Right ventricle myocardium superior (tissue), 1 donor: ENCODE data around the gene PDZRN3. TPM values are rescaled to one million over a fixed set of nuclear protein-coding genes. Genes with fewer than 3 reads are reported as not detected.

Experiments
- ATAC-seq: fragments of 200-7000 bp; cut with Tn5 transposase; one replicate; pipeline ENCODE4 v1.9.1; 2020; ENCODE audit warnings: mild to moderate bottlenecking; ENCODE audit not compliant: poor library complexity
- DNase-seq: peaks from one replicate; pipeline ENCODE4 v3.0.0-alpha.2; 2020
- intact Hi-C: fragments of 100-400 bp; cut with DNase I; formaldehyde crosslinking; loops from one replicate; pipeline ENCODE4 v1.11.2; 2022
- total RNA-seq: library from RNA; stranded (reverse); fragmentation: NEBNext Ultra II Directional; extraction: Animal tissue kit (Norgen Biotek cat#: 25700); gene quantifications from one replicate; pipeline ENCODE4 v1.2.1, GENCODE V29; 2021
- donor health status: DM: no; HTN: yes; CAD: no; lungs with severe emphysema.

PDZRN3 gene
- total RNA-seq, 1 donor from 2014 or later: 130 TPM

DNA sequence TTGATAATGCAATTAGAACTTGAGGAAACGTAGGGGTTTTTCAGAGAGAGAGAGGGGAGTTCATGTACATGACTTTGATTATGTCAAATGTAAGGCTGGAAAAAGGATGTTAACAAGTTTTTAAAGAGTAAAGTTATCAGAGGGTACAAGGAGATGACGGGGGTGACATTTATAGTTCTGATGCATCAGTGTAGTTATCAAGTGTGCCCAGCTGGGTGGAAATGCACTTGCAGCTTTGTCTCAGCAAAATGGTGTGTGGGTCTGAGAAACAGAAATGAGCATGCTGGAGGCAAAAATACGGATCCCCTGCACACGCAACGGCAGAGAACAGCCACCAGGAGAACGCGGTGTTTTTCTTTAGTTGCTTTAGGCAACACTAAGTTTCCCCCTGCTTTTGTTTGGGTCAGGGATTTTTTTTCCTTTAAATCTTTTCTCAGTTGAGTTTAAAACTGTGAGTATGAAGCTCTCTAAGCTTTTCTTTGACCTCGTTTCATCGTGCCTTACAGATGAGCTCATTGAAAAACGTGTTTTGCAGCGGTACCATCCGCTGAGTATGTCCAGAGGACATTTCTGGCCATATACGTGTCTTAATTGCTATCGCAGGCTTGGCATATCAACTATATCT is 205.4 kb downstream of the PDZRN3 start:
- peak; percentile 45 for ATAC-seq

DNA sequence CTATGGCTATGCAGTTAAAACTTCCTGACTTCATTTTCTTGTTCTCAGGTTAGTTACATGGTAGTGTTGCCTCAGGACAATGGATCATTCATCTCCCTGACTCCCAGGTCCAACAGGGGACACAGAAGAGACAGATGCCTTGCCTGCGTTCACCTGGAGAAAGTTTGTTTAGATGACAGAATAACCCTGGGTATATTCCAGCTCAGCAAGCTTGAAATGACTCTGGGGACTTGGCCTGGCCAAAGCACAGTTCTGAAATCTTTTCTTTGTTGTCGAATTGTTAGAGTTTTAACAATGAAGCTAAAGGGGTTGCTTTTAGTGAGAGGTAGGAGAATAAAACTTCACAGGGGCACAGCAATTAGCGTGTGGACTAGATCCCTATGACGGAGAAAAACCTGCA is 206.1 kb downstream of the PDZRN3 start:
- ATAC-seq (no peak), DNase-seq (no peak)
- intact Hi-C loops: no loop called here

More for the DNA sequence above, 205.4 kb downstream of the PDZRN3 start:
- intact Hi-C loops: no loop called here
- no peak for DNase-seq

DNA sequence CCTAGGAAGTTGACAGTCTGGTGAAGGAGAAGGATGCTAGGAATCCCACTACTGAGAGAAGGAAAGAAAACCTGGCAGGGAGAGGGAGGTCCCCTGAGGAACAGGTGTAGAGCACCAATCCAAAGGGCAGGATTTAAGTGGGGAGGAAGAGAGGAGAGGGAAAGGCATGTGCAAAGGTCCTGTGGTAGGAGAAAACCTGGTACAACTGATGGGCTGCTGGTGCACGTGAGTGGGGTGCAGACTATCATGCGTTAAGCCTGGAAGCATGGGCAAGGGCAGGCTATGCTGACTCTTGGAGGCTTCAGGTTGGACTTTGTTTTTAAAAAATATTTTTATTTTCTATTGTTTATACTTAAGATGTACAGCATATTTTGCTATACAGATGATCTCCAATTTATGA is 209.6 kb downstream of the PDZRN3 start:
- DNase-seq (no peak), ATAC-seq (no peak)
- intact Hi-C loops: no loop called here

DNA sequence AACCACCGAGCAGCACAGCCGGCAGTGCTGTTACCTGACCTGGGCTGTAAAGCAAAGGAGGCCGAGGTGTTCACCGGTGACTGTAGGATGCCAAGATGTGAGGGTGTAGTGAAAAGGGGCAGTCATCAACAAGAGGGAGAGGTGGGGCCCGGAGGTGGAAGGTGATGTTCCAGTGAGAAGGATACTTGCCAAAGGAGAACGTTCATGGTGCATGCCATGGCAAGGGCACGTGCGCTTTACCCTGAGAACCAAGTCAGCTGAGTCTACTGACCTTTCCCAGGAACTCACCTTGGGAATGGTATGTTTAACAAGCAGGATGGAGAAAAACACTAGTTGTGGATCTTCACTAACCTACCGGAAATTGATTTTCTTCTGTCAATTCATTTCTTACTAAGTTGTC is 211.1 kb downstream of the PDZRN3 start:
- intact Hi-C loops: no loop called here
- ATAC-seq (peak; percentile 42), DNase-seq (no peak)

DNA sequence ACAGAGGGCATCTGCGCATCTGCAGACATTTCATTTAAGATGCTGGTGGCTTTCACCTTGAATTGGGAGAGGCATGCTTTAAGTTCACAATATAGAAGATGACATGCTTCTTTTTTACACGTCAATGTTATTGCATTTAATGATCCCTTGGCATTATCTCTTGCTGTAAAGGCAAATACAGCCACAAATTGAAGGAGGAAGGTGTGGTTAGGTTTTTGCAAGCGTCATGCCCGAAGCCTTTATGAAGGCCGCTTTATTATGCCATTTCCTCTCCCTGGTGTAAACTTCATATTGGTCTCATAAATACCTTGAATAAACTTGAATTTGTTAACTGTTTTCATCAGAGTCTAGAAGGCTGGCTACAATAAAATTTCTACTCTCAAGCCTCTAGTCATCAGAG is 212.7 kb downstream of the PDZRN3 start:
- intact Hi-C loops: no loop called here
- no peak for ATAC-seq

DNA sequence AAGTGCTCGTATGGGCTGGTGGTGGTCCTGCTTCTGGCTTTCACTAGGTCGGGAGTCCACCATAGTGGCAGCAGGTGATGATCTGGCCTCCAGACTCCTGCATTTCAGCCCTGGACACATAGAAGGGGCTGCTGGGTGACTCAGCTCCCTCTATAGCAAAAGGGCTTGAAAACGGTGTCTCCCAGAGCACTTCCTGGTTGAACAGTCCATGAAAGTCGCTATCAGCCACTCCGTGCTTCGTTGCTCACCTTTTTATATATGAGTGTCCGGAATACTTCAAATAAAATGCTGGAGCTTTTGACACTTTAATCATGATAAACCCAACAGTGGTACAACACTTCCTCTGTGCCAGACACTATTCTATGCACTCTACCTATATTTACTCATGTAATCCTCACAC is 213.2 kb downstream of the PDZRN3 start:
- ATAC-seq: no peak
- intact Hi-C loops: no loop called here
- no peak for DNase-seq

More for the DNA sequence above, 212.7 kb downstream of the PDZRN3 start:
- no peak for DNase-seq

DNA sequence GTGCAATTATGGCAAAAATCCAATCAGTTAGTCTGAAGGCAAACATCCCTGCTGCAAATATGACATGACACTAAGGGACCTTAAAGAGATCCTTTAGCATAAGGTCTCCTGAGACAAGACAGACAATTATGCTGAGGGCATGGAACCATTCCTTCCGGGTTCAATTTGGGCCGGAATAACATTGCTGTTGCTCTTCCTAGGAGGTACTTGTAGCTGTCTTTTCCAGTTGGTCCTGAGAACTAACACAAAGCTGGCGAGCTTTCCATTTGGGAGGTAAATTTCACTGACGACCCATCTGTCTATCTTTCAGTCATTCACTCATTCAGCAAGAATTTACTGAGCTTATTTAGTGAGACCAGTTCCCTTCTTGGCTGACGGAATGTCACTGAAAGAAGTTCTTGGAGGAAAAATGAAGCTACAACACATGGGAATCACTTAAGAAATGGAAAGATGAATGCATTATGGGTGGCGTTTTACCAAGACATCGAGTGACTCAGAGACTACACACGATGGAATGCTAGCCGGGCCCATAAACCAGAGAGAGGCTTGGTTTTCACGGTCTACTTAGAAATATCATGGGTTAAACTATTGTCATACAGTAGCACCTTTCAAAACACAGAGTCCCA is 215.5 kb downstream of the PDZRN3 start:
- intact Hi-C loops: no loop called here
- ATAC-seq: no peak
- DNase-seq: no peak

DNA sequence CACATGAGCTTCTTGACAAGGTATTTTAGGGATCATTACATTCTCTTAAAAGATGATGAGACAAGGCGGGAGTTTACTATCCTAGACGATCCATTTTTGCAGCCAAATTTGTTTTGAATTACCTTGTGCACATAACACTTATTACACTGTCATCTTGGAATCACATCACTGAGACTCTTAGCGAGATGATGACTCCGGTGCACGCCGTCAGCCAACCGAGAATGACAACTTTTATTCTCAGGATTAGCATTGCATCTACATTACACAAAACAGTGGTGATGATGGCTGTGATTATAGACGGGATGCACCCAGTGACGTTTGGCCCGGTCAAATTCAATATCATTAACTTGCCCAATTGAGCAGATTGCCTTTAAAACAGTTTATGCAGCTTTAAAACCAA is 216.1 kb downstream of the PDZRN3 start:
- DNase-seq (no peak), ATAC-seq (no peak)
- intact Hi-C loops: no loop called here

DNA sequence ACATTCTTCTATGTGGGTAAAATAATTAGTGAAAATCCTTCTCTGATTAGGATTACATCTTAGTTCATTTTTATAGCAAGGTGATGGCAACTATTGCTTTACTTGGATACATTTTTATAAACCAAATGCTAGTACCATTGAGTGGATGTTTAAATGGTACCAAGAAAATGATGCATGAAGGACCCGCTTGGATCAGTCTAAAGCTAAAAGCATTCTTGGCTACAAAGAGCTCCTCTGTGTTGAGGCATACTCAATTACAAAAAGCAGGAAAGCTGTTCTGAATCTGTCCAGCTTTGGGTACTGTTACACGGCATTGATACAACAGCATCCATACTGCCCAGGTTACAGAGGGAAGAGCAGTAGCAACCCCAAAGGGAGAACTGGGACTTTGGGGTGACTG is 217.2 kb downstream of the PDZRN3 start:
- DNase-seq (no peak), ATAC-seq (no peak)
- intact Hi-C loops: no loop called here

DNA sequence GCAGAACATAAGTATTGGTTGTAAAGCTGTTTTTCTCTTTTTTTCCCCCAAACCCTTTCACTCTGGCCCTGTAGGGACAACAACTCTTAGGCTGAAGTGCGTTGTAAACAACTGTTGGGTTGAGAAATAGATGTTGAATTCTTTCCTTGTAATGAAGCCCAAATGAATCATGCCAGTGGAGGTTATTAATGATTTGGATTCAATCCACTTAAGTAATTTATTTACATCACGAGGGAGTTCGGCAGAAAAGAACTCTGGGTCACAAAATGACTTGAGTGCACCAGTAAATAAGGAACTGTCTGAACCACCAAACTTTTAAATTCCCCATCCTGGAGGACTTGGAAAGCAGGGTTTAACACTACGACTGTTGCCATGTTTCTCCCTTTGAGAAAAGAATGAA is 218.9 kb downstream of the PDZRN3 start:
- intact Hi-C loops: no loop called here
- DNase-seq (no peak), ATAC-seq (no peak)

DNA sequence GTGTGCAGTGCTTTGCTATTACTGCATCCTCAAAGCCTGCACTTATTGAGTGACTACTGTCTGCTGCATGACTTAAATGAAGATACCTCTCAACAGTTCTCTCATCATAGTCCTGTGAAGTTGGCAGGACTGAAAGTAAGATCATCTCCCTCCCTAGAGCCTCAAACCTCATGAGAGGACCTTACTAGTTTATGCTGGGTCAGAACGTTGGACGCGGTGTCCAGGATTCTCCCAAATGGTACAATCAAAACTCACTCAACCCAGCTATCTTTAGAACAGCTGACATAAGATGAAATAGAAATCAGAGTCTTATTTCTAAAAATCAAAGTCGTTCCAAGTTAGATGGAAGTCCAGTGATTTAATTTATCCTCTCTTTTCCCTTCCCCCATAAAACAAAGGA is 219.7 kb downstream of the PDZRN3 start:
- intact Hi-C loops: no loop called here
- DNase-seq: no peak
- no peak for ATAC-seq

DNA sequence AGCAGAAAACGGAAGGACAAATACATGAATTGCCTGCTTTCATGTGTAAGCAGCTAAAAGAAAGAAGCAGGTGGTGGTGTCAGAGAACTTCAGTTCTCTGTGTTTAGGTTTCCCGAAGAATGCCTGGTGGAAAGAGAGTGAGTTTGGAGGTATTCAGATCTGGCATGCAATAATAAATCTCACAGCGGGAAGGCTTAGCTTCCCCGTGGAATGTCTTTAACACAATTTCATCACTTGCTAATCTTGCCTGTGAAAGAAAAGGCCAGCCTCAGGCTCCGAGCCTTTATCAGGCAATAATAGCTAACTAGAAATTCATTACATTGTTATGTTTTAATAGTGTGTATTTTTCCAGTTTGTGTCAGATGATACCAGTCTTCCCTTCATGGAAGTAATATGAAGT is 220.3 kb downstream of the PDZRN3 start:
- no peak for ATAC-seq
- no peak for DNase-seq
- intact Hi-C loops: no loop called here

DNA sequence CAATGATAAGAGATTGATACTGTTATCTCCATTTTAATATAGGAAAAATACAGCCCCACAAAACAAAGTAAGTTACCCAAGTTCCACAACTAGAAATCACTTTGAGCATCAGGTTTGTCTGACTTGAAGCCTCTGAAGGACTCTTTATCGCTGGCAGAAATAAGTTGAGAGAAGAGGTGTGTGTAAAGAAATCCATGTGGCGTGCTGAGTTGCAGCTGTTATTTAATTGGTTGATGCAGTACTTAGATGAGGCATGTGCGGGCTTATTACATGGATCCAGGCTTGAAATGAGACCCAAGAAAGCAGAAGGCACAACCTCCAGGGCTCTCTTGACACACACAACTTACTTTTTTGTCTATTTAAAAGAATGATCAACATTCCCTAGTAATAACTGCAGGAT is 221.3 kb downstream of the PDZRN3 start:
- intact Hi-C loops: no loop called here
- ATAC-seq (no peak), DNase-seq (no peak)

DNA sequence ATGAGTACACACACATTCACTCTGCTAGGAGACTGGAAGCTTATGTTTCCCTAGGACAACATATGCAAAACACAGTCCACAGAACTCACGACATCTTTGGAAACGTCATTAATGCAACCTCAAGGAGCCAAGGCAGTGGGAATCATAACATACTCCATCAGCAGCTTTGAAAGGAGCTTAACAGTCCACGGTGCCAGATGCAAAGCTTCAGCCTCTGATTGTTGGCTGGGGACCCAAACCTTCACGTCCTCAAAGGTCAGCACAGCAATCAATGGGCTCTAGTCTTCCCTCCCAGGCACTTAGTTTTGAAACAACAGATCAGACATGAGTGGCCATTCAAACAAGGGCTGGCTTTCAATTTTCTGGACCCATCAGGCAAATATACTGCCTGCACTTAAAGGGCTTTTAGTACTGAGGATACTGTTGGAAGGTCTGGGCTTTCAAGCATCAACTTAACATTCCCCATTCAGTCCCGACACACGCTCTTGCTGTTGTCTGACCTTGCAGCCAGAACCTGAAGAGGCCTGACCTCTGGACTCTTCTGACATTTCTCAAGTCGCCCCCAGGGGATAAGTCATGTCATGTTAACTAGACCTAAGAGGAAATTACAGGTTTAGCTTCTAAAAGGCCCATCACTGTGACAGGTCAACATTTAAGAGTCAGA is 223.0 kb downstream of the PDZRN3 start:
- DNase-seq (peak; percentile 56), ATAC-seq (peak; percentile 77)
- intact Hi-C loops: no loop called here

DNA sequence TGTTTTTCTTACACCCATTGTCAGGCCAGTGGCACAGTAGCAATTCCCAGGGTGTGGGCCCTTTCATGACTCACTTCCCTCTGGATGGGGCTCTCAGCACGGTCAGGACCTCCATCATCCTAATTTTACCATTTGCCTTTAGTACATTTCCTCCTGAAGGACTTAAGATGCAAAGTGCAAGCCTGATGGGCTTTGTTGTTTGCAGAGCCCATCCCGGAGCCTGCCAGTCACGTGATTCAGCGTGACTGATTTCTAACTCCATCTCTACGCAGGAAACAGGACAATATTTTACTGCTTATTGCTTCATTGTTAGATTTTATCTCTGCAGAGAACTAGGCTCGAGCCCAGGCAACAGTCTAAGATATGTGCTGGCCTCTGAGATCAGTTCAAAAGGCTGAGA is 223.7 kb downstream of the PDZRN3 start:
- peak; percentile 15 for ATAC-seq
- intact Hi-C loops: no loop called here
- DNase-seq: peak; percentile 43

DNA sequence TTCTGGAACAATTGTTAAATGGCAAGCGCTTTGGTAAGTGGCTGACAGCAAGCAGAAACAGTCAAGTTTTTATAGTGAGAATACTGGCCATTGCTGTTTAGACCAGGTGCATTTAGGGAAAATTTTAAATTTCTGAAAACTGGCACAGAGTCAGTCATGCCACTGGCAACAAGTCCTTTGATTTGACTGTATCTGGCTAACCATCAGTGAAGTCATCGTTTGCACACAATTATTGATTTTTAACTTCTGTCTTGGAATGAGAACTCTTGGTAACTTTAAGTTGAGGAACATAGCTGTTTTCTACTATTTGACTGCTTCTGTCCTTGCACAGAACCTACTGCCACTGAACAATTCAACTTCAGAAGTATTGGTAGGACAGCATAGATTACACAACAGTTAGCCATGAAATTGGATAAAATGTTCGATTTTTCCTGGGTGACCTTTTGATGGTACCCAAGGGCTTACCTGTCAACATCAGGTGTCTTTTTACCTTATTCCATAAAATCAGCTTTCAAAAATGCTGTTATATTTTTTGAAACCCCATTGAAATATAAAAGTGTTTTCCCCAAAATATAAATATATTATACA is 225.0 kb downstream of the PDZRN3 start:
- intact Hi-C loops: no loop called here
- DNase-seq (no peak), ATAC-seq (no peak)

DNA sequence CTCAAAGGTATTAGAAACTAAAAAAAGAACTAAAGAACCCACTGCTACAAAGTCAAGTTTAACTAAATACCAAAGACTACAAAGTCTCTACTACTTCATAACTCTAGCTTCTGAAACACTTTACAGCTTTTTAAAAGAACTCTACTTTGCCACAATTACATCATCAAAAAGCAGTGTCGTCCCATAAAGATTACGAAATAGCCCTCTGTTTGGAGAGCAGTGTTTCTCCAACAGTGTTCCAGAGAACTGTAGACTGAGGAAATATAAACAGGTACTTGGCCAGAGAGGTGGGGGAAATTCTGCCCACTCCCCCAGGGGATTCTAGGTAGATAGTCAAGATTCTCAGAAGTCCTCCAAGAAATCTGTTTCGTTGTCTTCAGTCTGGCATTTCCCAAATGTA is 225.6 kb downstream of the PDZRN3 start:
- intact Hi-C loops: no loop called here
- DNase-seq (no peak), ATAC-seq (no peak)

DNA sequence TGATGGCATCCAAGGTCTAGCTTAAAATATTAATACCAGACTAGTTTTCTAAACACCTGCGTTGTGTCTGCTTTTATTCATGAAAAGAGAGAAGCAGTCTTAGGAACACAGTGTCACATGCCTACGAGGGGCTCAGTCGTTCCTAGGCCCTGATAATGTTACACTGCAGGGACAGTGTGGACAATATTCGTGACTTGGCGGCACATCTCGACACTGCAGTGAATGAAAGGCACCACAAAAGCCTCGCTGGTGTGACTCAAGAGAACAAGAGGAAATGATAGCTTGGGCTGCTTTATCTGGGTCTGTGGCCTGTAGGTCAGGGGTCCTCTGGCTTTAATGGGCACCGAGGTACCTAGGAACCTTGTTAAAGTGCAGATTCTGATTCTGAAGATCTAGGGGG is 226.7 kb downstream of the PDZRN3 start:
- intact Hi-C loops: no loop called here
- ATAC-seq (no peak), DNase-seq (no peak)

DNA sequence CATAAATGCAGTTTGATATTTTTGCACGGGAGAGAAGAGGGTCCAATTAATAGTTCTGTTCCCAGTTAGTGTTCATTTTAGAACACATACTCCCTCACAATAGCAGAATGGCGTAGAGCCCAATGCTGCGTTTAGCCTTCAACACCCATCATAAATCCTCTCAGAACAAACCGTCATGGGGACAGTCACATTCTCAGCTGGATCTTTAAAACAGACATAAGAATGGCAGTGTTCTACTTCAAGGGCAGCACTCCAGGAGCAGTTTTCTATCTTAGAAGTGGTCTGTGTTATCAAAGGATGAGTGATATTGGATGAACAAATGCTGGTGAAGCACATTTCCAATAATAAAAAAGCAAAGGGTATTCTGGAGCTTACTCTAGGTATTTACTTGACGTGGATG is 230.5 kb downstream of the PDZRN3 start:
- ATAC-seq (no peak), DNase-seq (no peak)
- intact Hi-C loops: no loop called here

DNA sequence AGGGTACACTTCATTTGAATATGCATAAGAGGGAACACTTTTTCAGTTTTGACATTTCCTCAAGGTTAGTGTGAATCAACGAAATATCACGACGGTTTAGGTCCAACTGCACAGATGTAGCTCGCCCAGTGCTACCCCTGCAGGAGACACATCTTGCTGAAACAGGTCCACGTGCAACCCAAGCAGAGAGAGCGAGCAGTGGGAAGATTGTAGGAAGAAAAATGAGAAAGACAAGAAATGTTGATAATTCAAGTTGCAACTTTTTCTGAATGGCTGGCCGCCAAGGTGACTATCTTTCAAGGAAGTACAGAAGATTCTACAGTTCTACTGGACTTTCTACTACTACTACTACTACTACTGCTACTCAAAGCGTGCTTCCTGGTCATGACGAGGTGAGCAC is 231.7 kb downstream of the PDZRN3 start:
- intact Hi-C loops: no loop called here
- ATAC-seq (no peak), DNase-seq (no peak)
